HS-5 (cell line): ENCODE results near the gene THBS2.
A peak's percentile ranks its signal among the peaks of the same experiment; 100 is the strongest.

Experiments
- DNase-seq: peaks from one replicate; pipeline ENCODE4 v3.0.0-alpha.2; 2012; ENCODE audit warnings: low read depth

THBS2 gene

DNA sequence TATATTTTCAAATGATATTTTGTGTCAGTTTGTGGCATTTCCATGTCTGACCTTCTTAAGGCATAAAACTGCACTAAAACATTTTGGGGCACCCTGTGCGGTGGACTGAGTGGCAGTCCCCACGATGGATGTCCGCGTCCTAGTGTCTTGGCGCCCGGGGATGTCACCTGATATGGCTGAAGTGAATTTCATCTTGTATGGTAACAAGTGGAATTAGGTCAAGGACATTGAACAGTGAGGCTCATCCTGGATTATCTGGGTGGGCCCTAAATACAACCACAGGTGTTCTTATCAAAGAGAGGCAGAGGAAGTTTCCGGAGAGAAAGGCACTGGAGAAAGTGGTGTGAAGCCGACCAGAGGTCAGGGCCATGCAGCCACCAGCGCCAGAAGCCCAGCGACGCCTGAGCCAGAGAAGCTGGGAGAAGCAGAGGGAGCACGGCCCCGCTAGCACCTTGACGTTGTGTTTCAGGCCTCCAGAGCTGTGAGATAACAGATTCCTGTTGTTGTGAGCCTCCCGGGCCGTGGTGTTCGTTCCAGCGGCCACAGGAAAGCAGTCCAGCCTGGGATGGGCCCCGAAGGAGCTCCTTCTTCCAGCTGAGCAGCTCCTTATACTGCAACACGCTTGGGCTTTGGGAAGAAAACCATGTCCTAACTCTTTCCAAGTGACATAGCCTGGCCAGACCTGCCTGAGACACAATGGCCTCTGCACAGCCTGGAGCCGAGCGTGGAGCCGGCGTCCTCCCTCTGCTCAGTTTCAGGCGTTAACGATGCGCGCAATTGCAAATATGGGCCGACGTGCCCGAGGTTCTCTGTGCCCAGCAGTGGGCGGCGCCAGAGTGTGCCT, 22.5 kb downstream of the THBS2 start:
- no peak for DNase-seq

DNA sequence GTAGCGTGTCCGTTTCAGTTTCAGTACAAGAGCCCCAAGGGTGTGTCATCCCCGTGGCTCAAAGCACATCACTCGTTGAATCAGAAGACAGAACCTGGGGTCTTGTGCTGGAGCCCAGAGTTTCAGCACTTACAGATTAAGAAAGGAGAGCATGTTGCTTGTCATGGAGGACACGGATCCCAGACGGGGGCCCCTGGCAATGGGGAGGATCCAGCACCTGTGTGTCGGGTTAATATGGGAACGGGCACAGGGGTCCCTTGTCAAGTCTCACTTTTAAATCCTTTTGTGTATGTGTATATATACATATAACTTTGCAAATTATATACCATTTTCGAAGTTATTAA, 23.4 kb downstream of the THBS2 start:
- DNase-seq = no peak

DNA sequence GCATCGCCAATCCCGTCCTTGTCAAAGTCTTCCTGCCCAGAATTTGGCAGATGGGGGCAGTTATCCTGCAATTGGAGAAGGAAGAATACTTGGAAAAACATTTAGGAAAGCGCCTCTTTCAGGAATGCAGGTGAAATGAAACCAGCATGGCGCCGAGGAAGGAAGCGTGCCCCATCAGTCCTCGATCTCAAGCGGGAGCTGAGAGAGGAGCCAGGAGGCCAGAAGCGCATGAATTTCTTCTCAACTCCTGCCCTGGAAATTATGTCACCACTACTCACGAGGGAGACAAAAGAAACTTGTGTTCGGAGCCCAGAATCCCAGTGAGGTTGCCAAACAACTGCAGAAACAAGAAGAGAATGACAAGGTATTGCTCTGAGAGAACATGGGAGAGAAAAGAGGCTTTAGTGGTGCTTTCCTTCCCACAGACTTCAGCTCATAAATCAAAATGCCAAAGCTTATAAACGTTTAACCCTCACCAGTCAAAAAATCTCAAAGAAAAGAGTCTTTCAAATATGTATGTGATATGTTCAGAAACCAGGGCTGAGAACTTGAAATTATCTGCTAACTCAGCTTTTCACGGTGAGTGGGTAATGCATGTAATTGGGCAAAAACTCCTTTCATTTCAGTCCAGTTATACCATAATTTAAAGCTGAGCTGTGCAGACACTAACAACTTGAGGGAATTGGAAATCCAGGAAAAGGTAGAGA, 23.9 kb downstream of the THBS2 start:
- DNase-seq = no peak

DNA sequence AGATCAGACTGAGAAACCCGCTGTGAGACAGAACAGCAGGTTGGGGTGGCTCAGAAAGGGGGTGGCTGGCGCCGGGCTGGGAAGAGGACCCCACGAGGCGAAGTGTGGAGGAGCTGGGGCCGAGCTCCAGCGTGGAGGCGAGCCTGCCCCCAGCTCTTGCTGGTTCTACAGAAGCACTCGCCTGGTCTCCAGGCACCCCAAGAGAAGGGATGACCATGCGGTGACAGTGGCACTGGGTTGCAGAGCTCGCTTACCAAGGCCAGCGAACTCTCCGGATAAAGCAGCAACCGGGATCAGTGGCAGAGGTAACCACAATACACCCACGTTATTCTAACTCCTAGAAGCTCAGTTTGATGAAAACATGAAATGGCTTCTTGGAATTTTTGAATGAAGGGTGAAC, 26.5 kb downstream of the THBS2 start:
- DNase-seq = no peak

DNA sequence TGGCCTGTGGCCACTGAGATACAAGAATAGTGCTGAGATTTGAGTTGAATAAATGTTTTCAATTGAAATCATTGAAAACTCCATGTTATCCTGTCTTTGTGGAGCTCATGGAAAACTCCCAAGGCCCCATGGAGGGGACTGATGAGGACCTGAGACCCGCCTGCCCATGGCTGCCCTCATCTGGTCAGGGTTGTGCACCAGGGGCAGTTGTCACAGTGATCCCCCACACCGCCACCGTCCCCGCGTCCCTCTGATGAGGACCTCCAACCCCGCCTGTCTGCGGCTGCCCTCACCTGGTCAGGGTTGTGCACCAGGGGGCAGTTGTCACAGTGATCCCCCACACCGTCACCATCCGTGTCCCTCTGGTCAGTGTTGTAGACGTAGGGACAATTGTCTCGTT, 27.8 kb downstream of the THBS2 start:
- DNase-seq = no peak

DNA sequence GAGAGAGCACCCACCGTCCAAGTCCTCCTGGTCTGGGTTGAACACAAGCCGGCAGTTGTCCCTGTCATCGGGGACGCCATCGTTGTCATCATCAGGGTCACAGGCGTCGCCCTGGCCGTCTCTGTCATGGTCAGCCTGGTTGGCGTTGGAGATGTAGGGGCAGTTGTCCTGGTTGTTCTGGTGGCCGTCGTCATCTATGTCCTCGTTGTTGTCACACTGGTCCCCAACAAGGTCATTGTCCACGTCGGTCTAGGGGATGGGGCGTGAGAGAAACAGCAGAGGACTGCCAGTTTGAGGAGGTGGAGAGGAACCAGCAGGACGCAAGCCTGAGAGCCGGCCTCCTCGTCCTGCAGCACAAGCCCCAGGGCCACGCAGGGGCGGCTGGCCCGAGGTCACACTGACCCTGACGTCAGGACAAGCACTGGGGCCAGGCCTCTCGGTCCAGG, 28.5 kb downstream of the THBS2 start:
- no peak for DNase-seq

DNA sequence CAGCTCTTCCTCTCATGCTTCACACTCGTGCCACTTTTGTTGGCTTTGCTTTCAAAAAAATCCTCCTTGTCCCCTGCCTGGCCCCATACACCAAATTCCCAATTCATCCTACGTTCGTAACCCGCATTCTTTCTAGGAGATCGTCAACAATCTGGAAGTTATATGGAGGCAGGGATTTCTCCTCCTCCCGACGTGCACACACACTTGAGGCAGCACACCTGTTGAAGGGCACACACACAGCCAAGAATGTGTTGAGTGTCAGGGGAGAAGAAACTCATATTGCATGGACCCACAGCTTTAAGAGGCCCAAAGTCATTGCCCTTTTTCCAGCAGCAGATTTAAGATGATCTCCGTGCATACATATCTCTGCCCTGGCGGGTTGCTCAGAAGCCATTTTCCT, 28.9 kb downstream of the THBS2 start:
- no peak for DNase-seq

DNA sequence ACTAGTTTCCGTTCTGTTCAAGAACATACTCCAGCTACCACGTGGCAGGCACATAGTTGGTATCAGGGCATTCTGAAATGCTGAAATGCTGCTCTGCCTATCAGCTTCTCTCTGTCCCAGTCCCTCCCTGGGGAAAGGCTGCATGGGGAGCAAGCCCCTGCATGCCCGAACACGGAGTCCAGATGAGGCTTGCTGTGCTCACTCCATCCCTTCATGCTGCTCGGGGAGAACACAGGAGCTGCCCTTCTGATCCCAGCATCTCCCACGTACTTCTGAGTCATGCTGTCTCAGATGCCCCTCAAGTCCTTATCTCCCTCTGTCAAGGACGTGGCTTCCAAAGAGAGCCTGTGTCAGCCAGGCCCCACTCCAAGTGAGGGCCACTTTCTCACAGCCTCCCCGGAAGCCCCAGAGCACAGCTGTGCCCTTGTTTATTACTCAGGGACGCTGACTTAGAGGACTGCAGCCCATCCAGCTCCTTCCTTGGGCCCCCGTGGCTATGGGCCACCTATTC, 29.4 kb downstream of the THBS2 start:
- DNase-seq = no peak

DNA sequence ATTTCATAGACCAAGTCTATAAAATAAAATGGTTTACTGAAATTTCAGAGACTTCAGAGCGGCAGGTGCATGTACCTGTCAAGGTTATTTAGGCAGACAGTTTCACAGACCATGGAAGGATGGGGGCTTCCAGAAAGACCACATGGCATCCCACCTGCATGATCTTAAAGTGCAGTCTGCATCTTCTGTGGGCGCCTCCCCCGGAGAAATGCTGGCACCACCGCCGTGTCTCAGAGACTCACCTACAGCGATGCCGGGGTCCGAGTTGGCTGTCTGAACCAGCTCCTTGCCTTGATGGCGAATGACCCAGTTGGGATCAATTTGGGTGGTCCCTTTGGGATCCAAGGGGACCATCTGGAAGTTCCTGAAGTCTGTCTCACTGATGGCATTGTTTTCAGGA, 30.6 kb downstream of the THBS2 start:
- no peak for DNase-seq

DNA sequence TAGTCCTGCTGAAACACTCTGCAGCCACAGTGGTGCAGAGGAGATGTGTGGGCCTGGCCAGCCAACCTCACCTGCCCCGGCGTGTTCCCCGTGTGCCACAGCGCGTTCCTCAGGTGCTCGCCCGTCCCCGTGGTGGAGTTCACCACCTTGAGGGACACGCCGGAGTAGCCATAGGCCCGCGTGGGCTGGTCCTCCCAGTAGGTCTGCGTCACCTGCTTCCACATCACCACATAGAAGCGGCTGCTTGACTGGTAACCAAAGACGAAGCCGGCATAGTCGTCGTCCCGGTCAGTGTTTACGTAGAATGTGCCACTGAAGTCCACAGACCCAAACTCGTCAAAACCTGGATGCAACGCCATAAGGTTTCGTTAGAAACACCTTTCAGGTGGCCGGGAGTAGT, 31.5 kb downstream of the THBS2 start:
- DNase-seq = no peak

DNA sequence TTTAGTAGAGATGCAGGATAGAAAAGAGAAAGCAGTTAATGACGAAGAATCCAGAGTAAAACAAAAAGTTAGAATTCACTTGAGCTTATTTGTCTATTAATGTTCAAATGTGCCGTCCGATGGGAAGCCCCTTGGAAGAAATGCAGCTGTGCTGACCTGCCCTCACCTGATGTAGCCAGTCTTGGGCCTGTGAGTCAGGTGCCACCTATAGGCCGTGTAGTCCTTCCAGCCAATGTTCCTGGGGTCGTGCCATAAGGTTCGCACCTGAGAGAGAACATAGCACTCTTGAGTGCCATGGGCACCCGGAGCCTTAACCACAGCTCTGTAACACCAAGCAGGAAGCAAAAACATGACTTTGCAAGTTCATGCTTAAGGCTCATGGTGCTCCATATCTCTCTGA, 32.4 kb downstream of the THBS2 start:
- DNase-seq = no peak

DNA sequence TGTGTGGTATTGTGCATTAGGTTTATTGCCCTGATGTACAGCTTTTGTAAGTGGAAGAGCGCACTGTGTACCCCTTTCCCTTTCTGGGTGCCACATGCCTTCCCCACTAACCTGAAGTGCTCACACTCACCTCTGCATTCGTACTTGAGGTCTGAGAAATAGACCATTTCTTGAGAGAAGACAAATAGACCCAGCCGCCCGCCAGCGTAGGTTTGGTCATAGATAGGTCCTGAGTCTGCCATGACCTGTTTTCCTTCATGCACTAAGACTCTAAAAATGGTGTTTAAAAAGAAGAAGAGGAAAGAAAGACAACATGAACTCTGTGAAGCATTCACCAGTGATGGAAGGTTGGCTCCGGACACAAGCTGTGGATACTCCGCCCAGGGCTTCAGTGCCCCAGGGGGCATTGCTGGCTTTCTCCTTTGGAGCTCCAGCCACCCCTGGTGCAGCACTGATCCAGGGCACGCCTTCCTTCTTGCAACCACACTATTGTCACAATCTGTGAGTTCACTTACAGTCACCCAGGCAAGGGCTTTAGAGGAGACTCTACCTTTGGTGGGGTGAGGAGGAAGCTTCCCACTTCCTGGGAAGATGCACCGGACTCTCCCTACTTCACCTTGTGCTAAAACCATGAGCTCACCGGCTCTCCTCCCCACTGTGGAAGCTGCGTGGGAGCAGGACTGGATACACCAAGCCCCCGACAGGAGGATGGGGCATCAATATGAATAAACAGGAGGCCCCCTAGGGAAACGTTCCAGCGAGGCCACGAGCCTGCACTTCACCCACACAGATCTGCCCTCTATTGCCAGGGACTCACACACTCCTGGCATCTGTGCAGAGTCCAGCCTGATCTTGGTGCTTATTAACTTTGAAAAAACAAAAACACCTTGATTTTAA, 33.3 kb downstream of the THBS2 start:
- no peak for DNase-seq

DNA sequence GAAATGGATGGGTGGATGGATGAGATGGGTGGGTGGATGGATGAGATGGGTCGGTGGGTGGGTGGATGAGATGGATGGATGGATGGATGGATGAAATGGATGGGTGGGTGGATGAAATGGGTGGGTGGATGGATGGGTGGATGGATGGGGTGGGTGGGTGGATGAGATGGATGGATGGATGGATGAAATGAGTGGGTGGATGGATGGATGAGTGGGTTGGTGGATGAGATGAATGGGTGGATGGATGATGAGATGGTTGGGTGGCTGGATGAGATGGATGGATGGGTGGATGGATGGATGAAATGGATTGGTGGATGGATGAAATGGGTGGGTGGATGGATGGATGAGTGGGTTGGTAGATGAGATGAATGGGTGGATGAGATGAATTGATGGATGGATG, 35.7 kb downstream of the THBS2 start:
- DNase-seq = no peak

DNA sequence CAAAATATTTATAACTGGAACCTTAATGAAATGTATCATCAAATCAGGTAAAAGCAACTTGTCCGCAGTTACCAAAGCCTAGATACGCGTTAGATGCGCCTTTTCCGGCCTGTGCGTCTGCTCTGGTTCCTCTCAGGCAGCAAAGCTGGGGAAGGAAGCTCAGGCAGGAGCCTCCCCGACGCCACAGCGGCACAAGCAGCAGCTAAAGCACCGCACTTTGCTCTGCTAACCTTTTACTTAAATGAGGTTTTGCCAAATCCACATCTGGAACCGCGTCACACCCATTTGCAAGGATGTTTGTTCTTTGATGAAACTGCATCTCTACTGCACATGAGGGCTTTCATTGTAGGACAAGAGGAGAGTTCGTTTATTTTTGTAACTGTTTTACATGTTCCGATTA, 36.8 kb downstream of the THBS2 start:
- DNase-seq = no peak

DNA sequence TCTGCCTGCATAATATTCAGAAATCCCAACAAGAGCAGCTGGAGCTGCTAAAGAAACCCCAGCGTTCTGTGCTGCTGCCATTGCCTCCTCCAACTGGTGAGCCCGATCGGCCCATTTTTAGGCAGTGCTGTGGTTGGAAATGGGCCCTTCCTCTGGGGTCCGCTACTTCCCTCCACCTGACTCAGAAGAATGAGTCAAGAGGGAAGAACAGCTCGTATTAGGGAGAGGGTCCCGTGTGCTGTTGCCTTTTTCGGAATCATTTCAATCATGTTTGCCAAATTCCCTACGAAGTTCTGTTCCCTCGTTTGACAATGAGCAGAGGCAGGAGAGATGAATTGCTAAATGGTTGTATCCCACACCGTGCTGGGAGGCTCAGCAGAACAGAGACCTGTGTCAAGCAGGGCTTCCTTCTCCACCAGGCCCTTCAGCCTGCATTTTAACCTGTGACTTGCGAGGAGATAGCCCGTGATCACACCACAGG, 38.4 kb downstream of the THBS2 start:
- DNase-seq = no peak

DNA sequence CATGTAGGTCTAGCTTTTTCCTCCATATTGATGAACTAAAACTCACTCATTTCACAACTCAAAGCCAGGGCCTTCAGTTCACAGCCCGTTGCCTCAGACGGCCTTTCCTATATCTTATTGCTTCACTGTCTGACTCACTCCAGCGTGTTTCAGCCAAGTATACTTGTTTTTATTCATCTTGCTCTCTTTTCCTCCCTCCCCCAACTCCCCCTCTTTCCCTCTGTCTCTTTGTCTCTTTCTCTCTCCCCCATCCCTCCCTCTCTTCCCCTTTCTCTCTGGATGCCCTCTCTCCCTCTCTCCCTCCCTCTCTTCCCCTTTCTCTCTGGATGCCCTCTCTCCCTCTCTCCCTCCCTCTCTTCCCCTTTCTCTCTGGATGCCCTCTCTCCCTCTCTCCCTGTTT, 38.9 kb downstream of the THBS2 start:
- DNase-seq = peak; percentile 77

DNA sequence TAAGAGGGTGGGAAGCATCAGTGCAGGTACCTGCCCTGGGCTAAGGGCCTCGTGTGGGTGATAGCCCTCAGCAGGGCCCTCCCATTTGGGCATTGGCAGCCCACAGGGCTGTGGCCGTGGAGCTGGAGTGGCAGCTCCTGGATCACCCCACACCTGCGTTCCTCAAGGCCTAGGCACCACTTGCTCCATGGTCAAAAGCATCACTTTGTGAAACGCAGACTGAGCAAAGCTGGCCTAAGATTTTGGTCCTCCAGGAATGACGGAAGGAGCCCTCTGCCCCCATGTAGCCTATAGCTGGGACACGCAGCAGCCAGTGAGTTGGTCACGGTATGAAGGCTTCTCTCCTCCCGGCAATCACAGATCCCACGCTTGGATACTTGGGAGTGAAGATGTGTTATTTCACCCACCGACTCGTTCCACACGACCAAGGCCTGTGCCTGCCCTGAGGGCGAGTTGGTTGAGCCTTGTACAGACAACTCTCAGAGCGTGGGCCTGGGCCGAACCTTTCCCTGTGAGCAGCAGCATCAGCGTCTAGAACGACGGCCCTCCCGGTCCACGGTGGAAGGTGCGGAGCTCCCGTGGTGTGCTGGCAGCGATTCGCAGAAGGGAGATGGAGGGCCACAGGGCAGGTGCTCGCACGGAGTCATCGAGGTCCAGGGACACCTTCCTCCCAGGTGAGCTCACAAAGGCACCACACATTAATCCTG, 39.7 kb downstream of the THBS2 start:
- DNase-seq = no peak

DNA sequence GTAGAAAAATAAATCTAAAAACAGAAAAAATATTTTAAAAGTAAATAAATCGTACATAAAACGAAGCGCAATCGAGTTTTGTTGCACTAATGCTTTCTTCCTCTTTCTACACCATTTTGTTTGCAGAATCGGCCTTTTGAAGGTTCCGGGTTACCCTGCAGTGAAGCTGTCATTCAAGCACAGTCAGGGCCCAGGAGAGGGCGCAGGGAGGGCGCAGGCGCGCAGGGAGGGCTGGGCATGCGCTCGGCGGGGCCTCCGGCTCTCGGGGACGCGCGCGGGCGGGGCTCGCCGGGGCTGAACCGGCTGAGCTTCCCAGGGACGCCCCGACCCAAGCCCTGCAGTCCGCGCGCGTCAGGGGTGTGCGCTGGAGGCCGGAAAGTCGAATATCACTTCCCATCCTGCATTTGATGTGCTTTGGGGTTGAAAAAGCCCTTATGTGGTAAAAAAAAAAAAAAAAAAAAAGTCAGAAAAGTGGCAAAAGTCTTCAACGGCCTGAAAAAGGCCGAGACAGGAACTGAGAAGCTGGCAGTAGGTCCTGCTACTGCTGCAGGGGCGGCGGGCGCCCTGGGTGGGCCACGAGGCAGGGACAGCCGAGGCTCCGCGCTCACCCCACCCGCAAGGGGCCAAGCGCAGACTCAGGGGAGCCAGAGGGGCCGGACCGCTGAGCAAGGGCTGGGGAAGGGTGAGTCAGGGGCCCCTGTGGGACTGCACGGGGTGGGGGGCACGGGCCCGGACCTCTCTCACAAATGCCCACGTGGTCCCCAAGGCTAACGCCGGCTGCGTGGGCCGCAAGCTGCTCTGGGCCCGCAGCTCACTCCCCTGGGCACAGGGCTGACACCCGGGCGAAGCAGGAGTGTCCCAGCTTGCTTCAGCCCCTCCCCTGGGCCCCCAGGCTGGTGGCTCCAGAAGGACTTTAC, 40.5 kb downstream of the THBS2 start:
- no peak for DNase-seq

DNA sequence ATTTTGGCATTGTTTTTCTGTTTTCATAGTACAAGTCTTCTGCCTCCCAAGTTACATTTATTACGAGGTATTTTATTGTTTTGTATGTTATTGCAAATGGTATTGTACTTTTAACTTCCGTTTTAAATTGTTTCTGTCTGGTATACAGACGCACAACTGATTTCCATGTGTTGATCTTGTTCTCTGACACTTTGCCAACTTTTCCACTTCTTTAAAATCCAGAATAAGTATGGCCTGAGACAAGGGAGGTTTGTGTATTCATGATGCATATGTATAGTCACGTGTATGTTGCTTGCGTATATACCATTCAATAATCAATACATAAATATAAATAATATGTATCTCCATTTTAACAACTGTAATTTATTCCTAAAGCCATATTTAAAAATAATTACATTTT, 41.2 kb downstream of the THBS2 start:
- DNase-seq = no peak

DNA sequence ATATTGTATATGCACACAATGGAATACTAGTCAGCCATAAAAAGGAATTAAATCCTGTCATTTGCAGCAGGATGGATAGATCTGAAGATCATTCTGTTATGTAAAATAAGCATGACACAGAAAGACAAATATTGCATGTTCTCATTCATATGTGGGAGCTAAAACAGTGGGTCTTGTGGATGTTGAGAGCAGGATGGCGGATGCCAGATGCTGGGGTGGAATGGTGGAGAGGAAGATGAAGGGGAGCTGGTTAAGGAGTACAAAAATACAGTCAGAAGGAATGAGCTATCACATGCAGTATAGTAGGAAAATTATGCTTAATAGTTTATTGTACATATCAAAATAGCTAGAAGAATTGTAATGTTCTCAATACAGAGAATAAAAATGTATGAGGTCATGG, 41.8 kb downstream of the THBS2 start:
- DNase-seq = no peak

DNA sequence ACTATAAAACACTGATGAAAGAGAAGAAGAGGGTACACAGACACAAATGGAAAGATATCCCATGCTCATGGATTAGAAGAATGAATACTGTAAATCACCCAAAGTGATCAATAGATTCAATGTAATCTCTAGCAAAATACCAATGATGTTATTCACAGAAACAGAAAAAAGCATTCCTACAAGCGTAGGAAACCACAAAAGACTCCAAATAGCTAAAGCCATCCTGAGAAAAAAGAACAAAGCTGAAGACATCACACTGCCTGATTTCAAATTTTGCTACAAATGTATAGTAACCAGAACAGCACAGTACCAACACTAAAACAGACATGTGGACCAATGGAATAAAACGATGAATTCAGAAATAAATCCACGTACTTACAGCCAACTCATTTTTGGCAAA, 43.0 kb downstream of the THBS2 start:
- DNase-seq = no peak
